WTC11 (cell line): ENCODE measurements around the gene ACAD9. TPM values are rescaled to one million over a fixed set of nuclear protein-coding genes. Genes with fewer than 3 reads are reported as not detected.

Experiments used
- ATAC-seq: fragments of 200-7000 bp; cut with Tn5 transposase; 2 replicates; pipeline ENCODE4 v1.10.0; 2021; ENCODE audit warnings: mild to moderate bottlenecking, moderate library complexity
- CTCF ChIA-PET: fragments of 300-600 bp; sonication (Branson Sonifier 250); formaldehyde crosslinking; loops from one replicate; lab custom pipeline; 2021; ENCODE audit warnings: antibody characterized with exemption; lab: Charles Lee
- POLR2A ChIA-PET: fragments of 350-600 bp; sonication (Branson Sonifier 250); formaldehyde crosslinking; loops from one replicate; lab custom pipeline; 2021; ENCODE audit warnings: antibody characterized with exemption; lab: Charles Lee
- DNase-seq: peaks from one replicate; pipeline ENCODE4 v3.0.0; 2021; ENCODE audit warnings: low spot score
- H3K27ac Mint-ChIP-seq: 2 replicates; pipeline ENCODE4 v1.8.0; 2021; ENCODE audit warnings: mixed read lengths
- H3K27me3 Mint-ChIP-seq: 2 replicates; pipeline ENCODE4 v1.8.0; 2021; ENCODE audit warnings: low read depth, mild to moderate bottlenecking, moderate library complexity, mixed read lengths
- H3K36me3 Mint-ChIP-seq: 2 replicates; pipeline ENCODE4 v1.8.0; 2021; ENCODE audit warnings: mixed read lengths
- H3K4me1 Mint-ChIP-seq: 2 replicates; pipeline ENCODE4 v1.8.0; 2022; ENCODE audit warnings: mixed read lengths
- H3K4me3 Mint-ChIP-seq: 2 replicates; pipeline ENCODE4 v1.8.0; 2021; ENCODE audit warnings: mild to moderate bottlenecking, moderate library complexity, mixed read lengths
- H3K9me3 Mint-ChIP-seq: 2 replicates; pipeline ENCODE4 v1.8.0; 2021; ENCODE audit warnings: mixed read lengths
- ELF4 ChIP-seq: sonication (generic); formaldehyde crosslinking; IDR thresholded peaks from 2 replicates; pipeline ENCODE4 v1.8.1; 2022; ENCODE audit warnings: low read depth, mild to moderate bottlenecking, moderate library complexity, missing genetic modification reagents
- EMX1 ChIP-seq: fragments of 250-450 bp; sonication (Bioruptor Pico); IDR thresholded peaks from 2 replicates; pipeline ENCODE4 v1.8.0; 2021; ENCODE audit warnings: mild to moderate bottlenecking
- ESRRA ChIP-seq: sonication (generic); formaldehyde crosslinking; IDR thresholded peaks from 2 replicates; pipeline ENCODE4 v1.8.1; 2022; ENCODE audit warnings: mild to moderate bottlenecking, missing genetic modification reagents, borderline replicate concordance
- FOXJ3 ChIP-seq: sonication (generic); formaldehyde crosslinking; IDR thresholded peaks from 2 replicates; pipeline ENCODE4 v1.9.0; 2021; ENCODE audit warnings: missing genetic modification reagents, mild to moderate bottlenecking, borderline replicate concordance
- FOXP1 ChIP-seq: sonication (generic); formaldehyde crosslinking; IDR thresholded peaks from 2 replicates; pipeline ENCODE4 v1.8.0; 2022; ENCODE audit warnings: missing genetic modification reagents, mild to moderate bottlenecking, moderate library complexity, borderline replicate concordance
- JUN ChIP-seq: sonication (generic); formaldehyde crosslinking; IDR thresholded peaks from 2 replicates; pipeline ENCODE4 v1.8.0; 2023; ENCODE audit warnings: mild to moderate bottlenecking, missing genetic modification reagents
- MXD4 ChIP-seq: fragments of 250-450 bp; sonication (Bioruptor Pico); IDR thresholded peaks from 2 replicates; pipeline ENCODE4 v1.8.0; 2021; ENCODE audit warnings: mild to moderate bottlenecking, moderate library complexity, borderline replicate concordance
- MYBL2 ChIP-seq: sonication (generic); formaldehyde crosslinking; IDR thresholded peaks from 2 replicates; pipeline ENCODE4 v1.8.1; 2023; ENCODE audit warnings: mild to moderate bottlenecking, moderate library complexity, missing genetic modification reagents
- NFATC4 ChIP-seq: fragments of 250-450 bp; sonication (Bioruptor Pico); IDR thresholded peaks from 2 replicates; pipeline ENCODE4 v1.9.0; 2021; ENCODE audit warnings: mild to moderate bottlenecking
- NFYB ChIP-seq: sonication (generic); formaldehyde crosslinking; conservative IDR thresholded peaks from 2 replicates; pipeline ENCODE4 v1.8.0; 2022; ENCODE audit warnings: low read depth, missing genetic modification reagents
- PRRX2 ChIP-seq: fragments of 250-450 bp; sonication (Bioruptor Pico); IDR thresholded peaks from 2 replicates; pipeline ENCODE4 v1.8.0; 2021; ENCODE audit warnings: mild to moderate bottlenecking
- RELA ChIP-seq: sonication (generic); formaldehyde crosslinking; IDR thresholded peaks from 2 replicates; pipeline ENCODE4 v1.8.1; 2022; ENCODE audit warnings: missing genetic modification reagents, mild to moderate bottlenecking, borderline replicate concordance
- TP53 ChIP-seq: sonication (generic); formaldehyde crosslinking; IDR thresholded peaks from 2 replicates; pipeline ENCODE4 v1.8.1; 2023; ENCODE audit warnings: mild to moderate bottlenecking, missing genetic modification reagents
- ZBTB21 ChIP-seq: sonication (generic); formaldehyde crosslinking; IDR thresholded peaks from 2 replicates; pipeline ENCODE4 v1.8.1; 2023; ENCODE audit warnings: mild to moderate bottlenecking, missing genetic modification reagents, borderline replicate concordance
- ZNF219 ChIP-seq: sonication (generic); formaldehyde crosslinking; IDR thresholded peaks from 2 replicates; pipeline ENCODE4 v1.8.0; 2023; ENCODE audit warnings: missing genetic modification reagents, mild to moderate bottlenecking, borderline replicate concordance
- total RNA-seq: library from RNA; stranded (reverse); gene quantifications from 3 replicates; pipeline ENCODE4 v1.2.3, GENCODE V29; 2021
- TF ChIP-seq, protein P1 (sequence below): sonication (generic); formaldehyde crosslinking; IDR thresholded peaks from 2 replicates; pipeline ENCODE4 v1.8.1; 2023; ENCODE audit warnings: mild to moderate bottlenecking, missing genetic modification reagents
- TF ChIP-seq, protein P2 (sequence below): sonication (generic); formaldehyde crosslinking; IDR thresholded peaks from 2 replicates; pipeline ENCODE4 v1.8.1; 2023; ENCODE audit warnings: mild to moderate bottlenecking, moderate library complexity, missing genetic modification reagents
- TF ChIP-seq, protein P3 (sequence below): fragments of 250-450 bp; sonication (Bioruptor Pico); conservative IDR thresholded peaks from 2 replicates; pipeline ENCODE4 v1.9.0; 2021; ENCODE audit warnings: mild to moderate bottlenecking
- TF ChIP-seq, protein P4 (sequence below): sonication (generic); formaldehyde crosslinking; IDR thresholded peaks from 2 replicates; pipeline ENCODE4 v1.8.0; 2023; ENCODE audit warnings: missing genetic modification reagents
- TF ChIP-seq, protein P5 (sequence below): sonication (generic); formaldehyde crosslinking; IDR thresholded peaks from 2 replicates; pipeline ENCODE4 v1.8.1; 2023; ENCODE audit warnings: mild to moderate bottlenecking, missing genetic modification reagents, borderline replicate concordance
- TF ChIP-seq, protein P6 (sequence below): sonication (generic); formaldehyde crosslinking; IDR thresholded peaks from 2 replicates; pipeline ENCODE4 v1.8.0; 2022; ENCODE audit warnings: missing genetic modification reagents

Gene ACAD9
- total RNA-seq, 1 experiment from 2014 or later = 31.2 TPM

DNA sequence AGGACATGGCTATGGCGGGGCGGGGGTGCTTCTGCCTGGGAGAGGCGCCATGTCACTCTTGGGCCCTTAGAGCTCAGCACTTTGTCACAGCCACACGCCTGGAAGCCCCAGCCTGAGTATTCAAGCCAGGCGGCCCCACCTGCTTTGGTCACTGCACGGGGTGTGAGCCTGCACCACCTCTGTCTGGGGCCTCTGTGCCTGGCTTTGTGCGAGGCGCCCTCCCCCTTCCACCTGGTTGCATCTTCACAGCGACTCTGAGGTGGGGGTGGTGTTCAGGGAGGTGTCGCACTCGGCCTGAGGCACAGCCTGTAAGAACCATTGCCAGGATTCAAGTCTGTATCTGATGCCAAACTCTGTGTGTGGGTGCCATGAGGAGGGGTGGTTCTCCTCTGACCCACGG is 24.1 kb downstream of the ACAD9 start (continued):
- TF ChIP-seq FOXJ3 (CRISPR knock-in tag) = no peak
- no peak for TF ChIP-seq MXD4 (CRISPR knock-in tag)
- TF ChIP-seq ESRRA (CRISPR knock-in tag) = no peak

DNA sequence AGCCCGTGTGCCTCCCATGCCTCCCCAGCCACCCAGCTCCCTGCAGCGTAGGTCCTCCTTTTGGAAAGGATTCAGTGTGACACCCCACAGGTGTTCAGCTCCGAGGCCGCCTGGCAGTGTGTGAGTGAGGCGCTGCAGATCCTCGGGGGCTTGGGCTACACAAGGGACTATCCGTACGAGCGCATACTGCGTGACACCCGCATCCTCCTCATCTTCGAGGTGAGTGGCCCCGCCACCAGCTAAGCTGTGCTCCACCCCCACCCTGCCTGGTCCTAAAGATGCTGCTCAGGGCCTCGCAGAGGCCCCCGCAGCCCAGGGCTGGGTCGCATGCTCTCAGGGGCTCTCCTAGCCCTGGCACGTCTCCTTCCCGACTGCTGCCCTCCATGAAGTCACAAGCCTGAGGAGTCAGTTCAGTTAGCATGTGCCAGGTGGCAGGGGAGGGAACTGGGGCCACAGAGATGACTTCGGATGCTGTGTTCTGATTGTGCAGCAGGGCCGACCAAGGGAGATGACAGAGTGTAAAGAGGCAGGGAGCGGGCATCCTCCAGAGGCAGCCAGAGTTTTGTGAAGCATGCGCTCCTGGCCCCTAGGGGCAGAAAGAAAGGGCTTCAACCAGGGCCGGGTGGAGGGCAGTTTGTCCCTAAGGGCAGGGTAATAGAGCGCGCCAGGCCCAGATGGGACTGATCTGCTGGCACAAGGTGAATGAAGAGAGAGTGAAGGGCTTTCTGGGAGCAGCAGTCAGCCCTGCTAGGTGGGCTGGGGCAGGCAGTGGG is 26.8 kb downstream of the ACAD9 start:
- no peak overlapping the region for H3K4me3 Mint-ChIP-seq
- ATAC-seq (no peak), DNase-seq (no peak)
- peaks cover 30% of the 10 kb centered on the region for H3K36me3 Mint-ChIP-seq
- CTCF ChIA-PET = no interaction called here
- POLR2A ChIA-PET = no interaction called here
- no peak overlapping the region for H3K27ac Mint-ChIP-seq
- no peaks in the 10 kb centered on the region for H3K9me3 Mint-ChIP-seq
- H3K4me1 Mint-ChIP-seq = no peaks in the 10 kb centered on the region
- H3K27me3 Mint-ChIP-seq = no peaks in the 10 kb centered on the region
- TF ChIP-seq RELA (no peak), ELF4 (CRISPR knock-in tag) (no peak), MYBL2 (CRISPR knock-in tag) (no peak), NFYB (no peak), JUN (CRISPR knock-in tag) (no peak), FOXP1 (CRISPR knock-in tag) (no peak), PRRX2 (CRISPR knock-in tag) (no peak), ZNF219 (no peak), NFATC4 (CRISPR knock-in tag) (no peak), TP53 (CRISPR knock-in tag) (no peak), EMX1 (CRISPR knock-in tag) (no peak), ZBTB21 (CRISPR knock-in tag) (no peak)
- TF ChIP-seq, protein P1, sequence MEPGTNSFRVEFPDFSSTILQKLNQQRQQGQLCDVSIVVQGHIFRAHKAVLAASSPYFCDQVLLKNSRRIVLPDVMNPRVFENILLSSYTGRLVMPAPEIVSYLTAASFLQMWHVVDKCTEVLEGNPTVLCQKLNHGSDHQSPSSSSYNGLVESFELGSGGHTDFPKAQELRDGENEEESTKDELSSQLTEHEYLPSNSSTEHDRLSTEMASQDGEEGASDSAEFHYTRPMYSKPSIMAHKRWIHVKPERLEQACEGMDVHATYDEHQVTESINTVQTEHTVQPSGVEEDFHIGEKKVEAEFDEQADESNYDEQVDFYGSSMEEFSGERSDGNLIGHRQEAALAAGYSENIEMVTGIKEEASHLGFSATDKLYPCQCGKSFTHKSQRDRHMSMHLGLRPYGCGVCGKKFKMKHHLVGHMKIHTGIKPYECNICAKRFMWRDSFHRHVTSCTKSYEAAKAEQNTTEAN = no peak
- TF ChIP-seq, protein P2, sequence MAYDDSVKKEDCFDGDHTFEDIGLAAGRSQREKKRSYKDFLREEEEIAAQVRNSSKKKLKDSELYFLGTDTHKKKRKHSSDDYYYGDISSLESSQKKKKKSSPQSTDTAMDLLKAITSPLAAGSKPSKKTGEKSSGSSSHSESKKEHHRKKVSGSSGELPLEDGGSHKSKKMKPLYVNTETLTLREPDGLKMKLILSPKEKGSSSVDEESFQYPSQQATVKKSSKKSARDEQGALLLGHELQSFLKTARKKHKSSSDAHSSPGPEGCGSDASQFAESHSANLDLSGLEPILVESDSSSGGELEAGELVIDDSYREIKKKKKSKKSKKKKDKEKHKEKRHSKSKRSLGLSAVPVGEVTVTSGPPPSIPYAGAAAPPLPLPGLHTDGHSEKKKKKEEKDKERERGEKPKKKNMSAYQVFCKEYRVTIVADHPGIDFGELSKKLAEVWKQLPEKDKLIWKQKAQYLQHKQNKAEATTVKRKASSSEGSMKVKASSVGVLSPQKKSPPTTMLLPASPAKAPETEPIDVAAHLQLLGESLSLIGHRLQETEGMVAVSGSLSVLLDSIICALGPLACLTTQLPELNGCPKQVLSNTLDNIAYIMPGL (CRISPR knock-in tag) = no peak
- TF ChIP-seq, protein P3, sequence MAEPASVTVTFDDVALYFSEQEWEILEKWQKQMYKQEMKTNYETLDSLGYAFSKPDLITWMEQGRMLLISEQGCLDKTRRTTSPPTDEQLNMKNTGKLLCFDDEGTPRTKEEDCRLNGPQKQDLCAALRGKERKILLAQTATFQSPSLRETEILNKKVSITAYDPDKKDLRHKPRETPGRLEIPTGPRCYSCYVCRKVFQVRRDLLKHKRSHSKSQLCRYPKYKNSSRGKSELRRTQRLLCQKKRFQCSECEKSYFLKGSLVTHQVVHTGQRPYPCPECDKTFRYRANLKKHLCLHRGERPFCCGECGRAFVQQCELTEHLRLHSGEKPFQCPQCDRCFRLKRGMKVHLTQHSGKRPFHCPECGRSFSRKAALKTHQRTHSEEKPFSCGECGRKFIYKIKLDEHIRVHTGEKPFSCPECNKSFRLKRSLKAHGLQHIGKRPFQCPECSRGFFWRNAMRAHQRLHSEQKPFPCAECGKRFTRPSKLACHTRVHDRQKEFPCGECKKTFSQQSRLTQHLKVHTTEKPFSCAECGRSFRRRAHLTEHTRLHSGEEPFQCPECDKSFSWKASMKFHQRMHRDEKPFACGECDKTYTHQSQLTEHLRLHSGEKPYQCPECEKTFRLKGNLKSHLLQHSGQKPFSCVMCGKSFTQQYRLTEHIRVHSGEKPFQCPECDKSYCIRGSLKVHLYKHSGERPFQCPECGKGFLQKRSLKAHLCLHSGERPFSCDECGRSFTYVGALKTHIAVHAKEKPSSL = no peak
- TF ChIP-seq, protein P4, sequence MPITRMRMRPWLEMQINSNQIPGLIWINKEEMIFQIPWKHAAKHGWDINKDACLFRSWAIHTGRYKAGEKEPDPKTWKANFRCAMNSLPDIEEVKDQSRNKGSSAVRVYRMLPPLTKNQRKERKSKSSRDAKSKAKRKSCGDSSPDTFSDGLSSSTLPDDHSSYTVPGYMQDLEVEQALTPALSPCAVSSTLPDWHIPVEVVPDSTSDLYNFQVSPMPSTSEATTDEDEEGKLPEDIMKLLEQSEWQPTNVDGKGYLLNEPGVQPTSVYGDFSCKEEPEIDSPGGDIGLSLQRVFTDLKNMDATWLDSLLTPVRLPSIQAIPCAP (CRISPR knock-in tag) = no peak
- TF ChIP-seq, protein P5, sequence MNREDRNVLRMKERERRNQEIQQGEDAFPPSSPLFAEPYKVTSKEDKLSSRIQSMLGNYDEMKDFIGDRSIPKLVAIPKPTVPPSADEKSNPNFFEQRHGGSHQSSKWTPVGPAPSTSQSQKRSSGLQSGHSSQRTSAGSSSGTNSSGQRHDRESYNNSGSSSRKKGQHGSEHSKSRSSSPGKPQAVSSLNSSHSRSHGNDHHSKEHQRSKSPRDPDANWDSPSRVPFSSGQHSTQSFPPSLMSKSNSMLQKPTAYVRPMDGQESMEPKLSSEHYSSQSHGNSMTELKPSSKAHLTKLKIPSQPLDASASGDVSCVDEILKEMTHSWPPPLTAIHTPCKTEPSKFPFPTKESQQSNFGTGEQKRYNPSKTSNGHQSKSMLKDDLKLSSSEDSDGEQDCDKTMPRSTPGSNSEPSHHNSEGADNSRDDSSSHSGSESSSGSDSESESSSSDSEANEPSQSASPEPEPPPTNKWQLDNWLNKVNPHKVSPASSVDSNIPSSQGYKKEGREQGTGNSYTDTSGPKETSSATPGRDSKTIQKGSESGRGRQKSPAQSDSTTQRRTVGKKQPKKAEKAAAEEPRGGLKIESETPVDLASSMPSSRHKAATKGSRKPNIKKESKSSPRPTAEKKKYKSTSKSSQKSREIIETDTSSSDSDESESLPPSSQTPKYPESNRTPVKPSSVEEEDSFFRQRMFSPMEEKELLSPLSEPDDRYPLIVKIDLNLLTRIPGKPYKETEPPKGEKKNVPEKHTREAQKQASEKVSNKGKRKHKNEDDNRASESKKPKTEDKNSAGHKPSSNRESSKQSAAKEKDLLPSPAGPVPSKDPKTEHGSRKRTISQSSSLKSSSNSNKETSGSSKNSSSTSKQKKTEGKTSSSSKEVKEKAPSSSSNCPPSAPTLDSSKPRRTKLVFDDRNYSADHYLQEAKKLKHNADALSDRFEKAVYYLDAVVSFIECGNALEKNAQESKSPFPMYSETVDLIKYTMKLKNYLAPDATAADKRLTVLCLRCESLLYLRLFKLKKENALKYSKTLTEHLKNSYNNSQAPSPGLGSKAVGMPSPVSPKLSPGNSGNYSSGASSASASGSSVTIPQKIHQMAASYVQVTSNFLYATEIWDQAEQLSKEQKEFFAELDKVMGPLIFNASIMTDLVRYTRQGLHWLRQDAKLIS (CRISPR knock-in tag) = no peak
- TF ChIP-seq, protein P6, sequence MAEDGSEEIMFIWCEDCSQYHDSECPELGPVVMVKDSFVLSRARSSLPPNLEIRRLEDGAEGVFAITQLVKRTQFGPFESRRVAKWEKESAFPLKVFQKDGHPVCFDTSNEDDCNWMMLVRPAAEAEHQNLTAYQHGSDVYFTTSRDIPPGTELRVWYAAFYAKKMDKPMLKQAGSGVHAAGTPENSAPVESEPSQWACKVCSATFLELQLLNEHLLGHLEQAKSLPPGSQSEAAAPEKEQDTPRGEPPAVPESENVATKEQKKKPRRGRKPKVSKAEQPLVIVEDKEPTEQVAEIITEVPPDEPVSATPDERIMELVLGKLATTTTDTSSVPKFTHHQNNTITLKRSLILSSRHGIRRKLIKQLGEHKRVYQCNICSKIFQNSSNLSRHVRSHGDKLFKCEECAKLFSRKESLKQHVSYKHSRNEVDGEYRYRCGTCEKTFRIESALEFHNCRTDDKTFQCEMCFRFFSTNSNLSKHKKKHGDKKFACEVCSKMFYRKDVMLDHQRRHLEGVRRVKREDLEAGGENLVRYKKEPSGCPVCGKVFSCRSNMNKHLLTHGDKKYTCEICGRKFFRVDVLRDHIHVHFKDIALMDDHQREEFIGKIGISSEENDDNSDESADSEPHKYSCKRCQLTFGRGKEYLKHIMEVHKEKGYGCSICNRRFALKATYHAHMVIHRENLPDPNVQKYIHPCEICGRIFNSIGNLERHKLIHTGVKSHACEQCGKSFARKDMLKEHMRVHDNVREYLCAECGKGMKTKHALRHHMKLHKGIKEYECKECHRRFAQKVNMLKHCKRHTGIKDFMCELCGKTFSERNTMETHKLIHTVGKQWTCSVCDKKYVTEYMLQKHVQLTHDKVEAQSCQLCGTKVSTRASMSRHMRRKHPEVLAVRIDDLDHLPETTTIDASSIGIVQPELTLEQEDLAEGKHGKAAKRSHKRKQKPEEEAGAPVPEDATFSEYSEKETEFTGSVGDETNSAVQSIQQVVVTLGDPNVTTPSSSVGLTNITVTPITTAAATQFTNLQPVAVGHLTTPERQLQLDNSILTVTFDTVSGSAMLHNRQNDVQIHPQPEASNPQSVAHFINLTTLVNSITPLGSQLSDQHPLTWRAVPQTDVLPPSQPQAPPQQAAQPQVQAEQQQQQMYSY (CRISPR knock-in tag) = no peak
